GM12878 (cell line): ENCODE data around the gene WFDC12. TPM values are rescaled to one million over a fixed set of nuclear protein-coding genes. Genes with fewer than 3 reads are reported as not detected.

Experiments
- ATAC-seq: fragments of 200-7000 bp; cut with Tn5 transposase; 3 replicates; pipeline ENCODE4 v1.9.1; 2020; ENCODE audit warnings: mild to moderate bottlenecking, moderate library complexity
- BruUV-seq: library from RNA; stranded (reverse); fragments of 400-500 nt; replicated peaks from 2 replicates; lab custom pipeline; 2021; lab: Mats Ljungman, UMichigan
- CTCF ChIA-PET: fragments of 300-600 bp; sonication (Branson Sonifier 250); formaldehyde crosslinking; extraction: SDS; loops from one replicate; lab custom pipeline; 2021; ENCODE audit warnings: inconsistent platforms; lab: Yijun Ruan, JAX
- POLR2A ChIA-PET: fragments of 350-600 bp; formaldehyde crosslinking; extraction: SDS; loops from one replicate; lab custom pipeline; 2021; ENCODE audit warnings: inconsistent platforms; lab: Charles Lee
- RAD21 ChIA-PET: fragments of 300-600 bp; sonication (Branson Sonifier 250); formaldehyde crosslinking; loops from one replicate; lab custom pipeline; 2023; ENCODE audit warnings: antibody characterized with exemption; ENCODE audit not compliant: unreplicated experiment; lab: Charles Lee
- SMC1A ChIA-PET: fragments of 300-600 bp; sonication (Branson Sonifier 250); formaldehyde crosslinking; loops from one replicate; lab custom pipeline; 2023; ENCODE audit not compliant: unreplicated experiment, uncharacterized antibody; lab: Charles Lee
- DNase-seq: peaks from one replicate; pipeline ENCODE4 v3.0.0-alpha.2; 2011; ENCODE audit warnings: low read depth, low spot score
- FAIRE-seq: peaks from 3 replicates; lab custom pipeline; 2011; peaks lifted over from hg19 to GRCh38; lab: Jason Lieb, UNC
- H2AFZ ChIP-seq: 2 replicates; pipeline ENCODE4 v1.6.0; 2011; ENCODE audit warnings: low read depth, low read length, control low read depth; ENCODE audit not compliant: control insufficient read depth
- H3K27ac ChIP-seq: 2 replicates; pipeline ENCODE4 v1.5.1; 2011; ENCODE audit warnings: control low read depth; ENCODE audit not compliant: control insufficient read depth, insufficient read depth
- H3K27me3 ChIP-seq, 2 experiments: replicated peaks in 1 of 2; 2 replicates each; pipeline versions ENCODE4 v1.6.0 to v1.6.1; 2011; ENCODE audit warnings: low read length in 1 of 2; ENCODE audit not compliant: control insufficient read depth in 2 of 2, insufficient read depth in 2 of 2
- H3K36me3 ChIP-seq, 2 experiments: 2 replicates each; pipeline ENCODE4 v1.5.1; 2011; ENCODE audit warnings: low read length in 1 of 2; ENCODE audit not compliant: control insufficient read depth in 2 of 2, insufficient read depth in 2 of 2
- H3K4me1 ChIP-seq: 2 replicates; pipeline ENCODE4 v1.6.1; 2011; ENCODE audit warnings: mild to moderate bottlenecking, low read length, moderate library complexity, mixed read lengths; ENCODE audit not compliant: control insufficient read depth, insufficient read depth
- H3K4me2 ChIP-seq: 2 replicates; pipeline ENCODE4 v1.6.0; 2011; ENCODE audit warnings: control low read depth; ENCODE audit not compliant: control insufficient read depth, insufficient read depth
- H3K4me3 ChIP-seq: fragments of 200-600 bp; sonication (generic); 2 replicates; pipeline ENCODE4 v1.5.1; 2016
- H3K79me2 ChIP-seq: 2 replicates; pipeline ENCODE4 v1.6.0; 2011; ENCODE audit warnings: low read length; ENCODE audit not compliant: control insufficient read depth, insufficient read depth
- H3K9ac ChIP-seq: 2 replicates; pipeline ENCODE4 v1.8.0; 2011; ENCODE audit warnings: low read length, control low read depth, mixed read lengths; ENCODE audit not compliant: control insufficient read depth, insufficient read depth
- H3K9me3 ChIP-seq: replicated peaks from 3 replicates; pipeline ENCODE4 v1.5.1; 2011; ENCODE audit warnings: mild to moderate bottlenecking, low read length; ENCODE audit not compliant: control insufficient read depth, insufficient read depth
- H4K20me1 ChIP-seq: 2 replicates; pipeline ENCODE4 v1.6.0; 2011; ENCODE audit not compliant: control insufficient read depth, insufficient read depth
- ELK1 ChIP-seq: IDR thresholded peaks from 2 replicates; pipeline ENCODE4 v1.6.1; 2012; ENCODE audit warnings: low read depth, low read length, improper control_type of control experiment
- HSF1 ChIP-seq: fragments of 150-350 bp; IDR thresholded peaks from 2 replicates; pipeline ENCODE4 v1.6.1; 2014; ENCODE audit warnings: mild to moderate bottlenecking, low read depth, low read length
- KLF5 ChIP-seq: fragments of 450-650 bp; IDR thresholded peaks from 2 replicates; pipeline ENCODE4 v1.6.1; 2014; ENCODE audit warnings: mild to moderate bottlenecking; ENCODE audit not compliant: partially characterized antibody
- NFXL1 ChIP-seq: fragments of 450-650 bp; IDR thresholded peaks from 2 replicates; pipeline ENCODE4 v1.6.1; 2017; ENCODE audit warnings: antibody characterized with exemption, mild to moderate bottlenecking, borderline replicate concordance
- RELA ChIP-seq: fragments of 450-650 bp; IDR thresholded peaks from 2 replicates; pipeline ENCODE4 v1.8.0; 2014; ENCODE audit warnings: borderline replicate concordance; ENCODE audit not compliant: partially characterized antibody
- SIN3A ChIP-seq: IDR thresholded peaks from 2 replicates; pipeline ENCODE4 v1.6.1; 2012; ENCODE audit warnings: low read depth, low read length, improper control_type of control experiment
- TCF7 ChIP-seq: IDR thresholded peaks from 2 replicates; pipeline ENCODE4 v1.6.1; 2014; ENCODE audit warnings: antibody characterized with exemption, borderline replicate concordance
- USF2 ChIP-seq: IDR thresholded peaks from 2 replicates; pipeline ENCODE4 v1.6.1; 2011; ENCODE audit warnings: low read depth, low read length, improper control_type of control experiment, borderline replicate concordance
- ZNF24 ChIP-seq: fragments of 450-650 bp; IDR thresholded peaks from 2 replicates; pipeline ENCODE4 v1.6.1; 2017; ENCODE audit warnings: antibody characterized with exemption, mild to moderate bottlenecking
- ZZZ3 ChIP-seq: IDR thresholded peaks from 2 replicates; pipeline ENCODE4 v1.6.1; 2011; ENCODE audit warnings: low read depth; ENCODE audit not compliant: control insufficient read depth, insufficient read length
- WGBS: methylation state at CpG from one replicate; pipeline ENCODE4 v1.1.6; 2016; ENCODE audit warnings: low lambda C conversion rate; ENCODE audit not compliant: insufficient replicate concordance, insufficient coverage; ENCODE audit errors: missing lambda C conversion rate; 5-methylcytosine and 5-hydroxymethylcytosine counted together
- in situ Hi-C: fragments of 300-500 bp; cut with MboI; formaldehyde crosslinking; loops from 9 replicates; pipeline ENCODE4 v1.14.3; 2018; ENCODE audit warnings: mixed read lengths
- intact Hi-C: fragments of 100-400 bp; cut with micrococcal nuclease; formaldehyde crosslinking; loops from one replicate; pipeline ENCODE4 v1.14.2; 2022; ENCODE audit not compliant: unreplicated experiment
- polyA plus RNA-seq, 11 experiments: library from polyadenylated mRNA; depleted of rRNA in 4 of 11; unstranded in 6 of 11; stranded (reverse) in 5 of 11; fragments of >200 nt; fragmentation: Nextera tagmentation in 4 of 11; fragmentation: Illumina TruSeq in 1 of 11; extraction: Ambion mirVana in 4 of 11; extraction: Trizol in 1 of 11; gene quantifications; 1 replicate in 1 of 11; 2 replicates in 10 of 11; pipeline versions ENCODE4 v1.2.1 to v1.2.3, GENCODE V29; 2011 to 2016; ENCODE audit warnings: inconsistent platforms in 2 of 11, missing spikeins in 2 of 11, low read depth in 1 of 11
- total RNA-seq, 4 experiments: library from RNA; depleted of rRNA in 3 of 4; stranded (reverse); fragments of >200 nt in 3 of 4; fragmentation: Illumina TruSeq in 1 of 4; extraction: Trizol in 1 of 4; gene quantifications; 2 replicates each; pipeline versions ENCODE4 v1.2.1 to v1.2.3, GENCODE V29; 2013 to 2021

The WFDC12 gene
- total and polyA plus RNA-seq, 10 of the 15 experiments (the other 5 are each of a cell fraction or from before 2014, with no cell fraction given), result not detected

- no peak overlapping the region for H3K27ac ChIP-seq
- H3K27me3 ChIP-seq, result no peaks in the 10 kb centered on the region; a peak in 1 of 4 replicates
- H3K4me3 ChIP-seq, result no peak overlapping the region
- no peaks in the 10 kb centered on the region for H3K79me2 ChIP-seq
- SMC1A ChIA-PET, result interaction anchor here (6.4 kb wide), 1 partner anchor 70 kb away, joined by 25 read pairs; no protein-coding TSS in a partner anchor
- TF ChIP-seq ZNF24, result no peak
- TF ChIP-seq, all 136 proteins: peak for 0
- Histone ChIP-seq H4K20me1 (no peaks in the 10 kb centered on the region), H3K4me1 (no peaks in the 10 kb centered on the region), H3K36me3 (no peaks in the 10 kb centered on the region), H2AFZ (no peak overlapping the region), H3K9ac (no peak overlapping the region), H3K9me3 (no peaks in the 10 kb centered on the region), H3K4me2 (no peak overlapping the region)
- intact Hi-C loops (no loop called here), in situ Hi-C loops (no loop called here)
- no TSS peak for BruUV-seq
- POLR2A ChIA-PET, result no interaction called here
- RAD21 ChIA-PET, result interaction anchor here (0.8 kb wide), 1 partner anchor 70 kb away, joined by 3 read pairs; no protein-coding TSS in a partner anchor
- no peak for FAIRE-seq
- ATAC-seq, result no peak
- no peak for DNase-seq
- 62% methylated on average over 3 of the region's 3 CpGs for WGBS
- CTCF ChIA-PET, result interaction anchor here (0.9 to 6.8 kb wide), 8 partner anchors 9 to 198 kb away, joined by 3 to 67 read pairs (median 3); no protein-coding TSS in a partner anchor
These were observed 10.4 kb downstream of the WFDC12 start for GRCh38 chr20:45113865-45114264.

- no peaks in the 10 kb centered on the region for H3K79me2 ChIP-seq
- no TSS peak for BruUV-seq
- FAIRE-seq, result no peak
- RAD21 ChIA-PET, result interaction anchor here (1.3 to 2.2 kb wide), 3 partner anchors 69 to 100 kb away, joined by 4 to 14 read pairs (median 4); no protein-coding TSS in a partner anchor
- no peaks in the 10 kb centered on the region for H3K9me3 ChIP-seq
- no peak for DNase-seq
- ATAC-seq, result no peak
- H4K20me1 ChIP-seq, result no peaks in the 10 kb centered on the region
- intact Hi-C loops, result no loop called here
- H3K27me3 ChIP-seq, result no peaks in the 10 kb centered on the region; a peak in 1 of 4 replicates
- no peak overlapping the region for H3K9ac ChIP-seq
- no peaks in the 10 kb centered on the region for H3K4me1 ChIP-seq
- CTCF ChIA-PET, result interaction anchor here (0.6 to 6.8 kb wide), 13 partner anchors 17 to 429 kb away, joined by 3 to 67 read pairs (median 3); no protein-coding TSS in a partner anchor
- H3K36me3 ChIP-seq, result no peaks in the 10 kb centered on the region
- POLR2A ChIA-PET, result interaction anchor here (1.3 kb wide), 1 partner anchor 16 kb away, joined by 3 read pairs; no protein-coding TSS in a partner anchor
- no peak overlapping the region for H2AFZ ChIP-seq
- SMC1A ChIA-PET, result interaction anchor here (0.7 to 6.4 kb wide), 6 partner anchors 16 to 430 kb away, joined by 3 to 25 read pairs (median 4); no protein-coding TSS in a partner anchor
- H3K4me2 ChIP-seq, result no peak overlapping the region
- in situ Hi-C loops, result no loop called here
- no peak overlapping the region for H3K4me3 ChIP-seq
- H3K27ac ChIP-seq, result no peak overlapping the region
- no peak for TF ChIP-seq USF2
- TF ChIP-seq TCF7, result no peak
- no peak for TF ChIP-seq ELK1
- no peak for TF ChIP-seq KLF5
- TF ChIP-seq HSF1, result no peak
- TF ChIP-seq NFXL1, result no peak
- no peak for TF ChIP-seq RELA
- TF ChIP-seq ZZZ3, result no peak
- TF ChIP-seq SIN3A, result no peak
These were observed 11.5 kb downstream of the WFDC12 start for GRCh38 chr20:45112754-45113153.
